GF-D8 (cell line): ENCODE measurements around the gene TBX10.
"Not testable (repeated sequence)": the region's sequence is repeated elsewhere in the genome, so short reads cannot be mapped to it uniquely, and the experiment has no call there.

Experiments
- DNase-seq: peaks from one replicate; lab custom pipeline; 2025; lab: John Stamatoyannopoulos, UW

The TBX10 gene

DNA sequence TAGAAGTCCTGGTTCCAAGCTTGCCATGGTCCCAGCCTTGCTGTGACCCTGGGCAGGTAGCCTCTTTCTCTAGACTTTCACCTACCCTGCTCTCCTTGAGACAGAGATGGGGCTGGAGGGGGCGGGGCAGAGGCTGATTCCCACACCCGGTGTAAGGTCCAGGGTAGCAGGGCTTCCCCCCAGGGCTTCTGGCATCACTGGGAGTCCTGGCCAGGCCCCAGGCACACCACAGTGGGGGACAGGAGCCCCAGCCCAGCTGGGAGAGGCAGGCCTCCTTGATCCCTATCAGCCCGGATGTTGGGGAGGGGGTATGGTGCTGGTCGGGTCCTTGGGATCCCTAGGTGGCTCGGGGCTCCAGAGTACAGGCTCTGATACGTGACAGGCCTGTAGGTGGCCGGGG, 8.2 kb downstream of the TBX10 start:
- DNase-seq, result no peak

DNA sequence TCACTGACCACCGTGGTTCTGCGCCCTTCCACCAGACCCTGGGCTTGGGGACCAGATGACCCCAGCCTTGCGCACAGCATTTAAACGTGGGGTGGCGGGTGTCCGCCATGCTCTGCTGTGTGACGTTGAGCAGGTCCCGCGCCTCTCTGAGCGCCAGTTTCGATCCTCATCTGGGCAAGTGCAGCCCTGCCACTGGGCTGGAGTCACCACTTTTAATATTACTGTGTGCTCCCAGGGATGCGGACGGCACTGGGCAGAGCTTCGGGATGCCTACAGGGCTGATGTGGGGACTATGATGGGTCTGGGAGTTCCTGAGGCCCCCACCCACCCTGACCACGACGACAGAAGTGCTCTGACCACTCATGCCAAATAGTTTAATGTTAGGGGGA, 8.6 kb downstream of the TBX10 start:
- no peak for DNase-seq

DNA sequence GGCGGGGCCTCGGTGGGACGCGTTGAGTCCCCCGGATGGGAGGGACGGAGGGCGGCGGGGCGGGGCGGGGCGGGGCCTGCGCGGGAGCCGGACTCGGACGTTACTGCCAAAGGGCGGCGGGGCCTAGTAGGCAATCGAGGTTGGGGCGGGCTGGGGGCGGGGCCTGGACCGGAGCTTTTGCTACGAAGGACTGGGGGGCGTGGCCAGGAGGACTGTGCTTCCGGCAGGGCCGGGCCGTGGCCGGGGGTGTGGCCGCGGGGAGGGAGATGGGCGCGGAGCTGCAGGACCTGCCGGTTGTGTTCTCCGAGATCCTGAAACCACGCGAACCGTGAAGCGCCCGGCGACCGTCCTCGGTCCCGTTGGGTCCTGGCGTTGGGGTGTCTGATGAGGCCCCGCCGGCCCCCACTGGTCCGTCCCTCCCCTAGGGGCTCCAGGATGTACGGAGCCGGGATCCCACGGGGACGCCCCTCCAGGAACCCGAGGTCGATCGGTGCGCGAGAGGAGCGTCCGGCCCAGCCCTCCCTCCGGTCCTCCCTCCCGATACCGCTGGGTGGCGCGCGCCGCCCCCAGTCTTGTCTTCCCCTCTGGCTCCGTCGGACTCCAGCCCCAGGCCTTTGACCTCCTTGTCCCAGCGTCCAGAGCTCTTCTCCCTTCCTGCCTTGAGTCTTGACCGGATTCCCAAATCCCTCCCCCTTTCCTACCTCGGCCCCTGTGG, 9.2 kb downstream of the TBX10 start:
- peak; percentile 88 for DNase-seq

DNA sequence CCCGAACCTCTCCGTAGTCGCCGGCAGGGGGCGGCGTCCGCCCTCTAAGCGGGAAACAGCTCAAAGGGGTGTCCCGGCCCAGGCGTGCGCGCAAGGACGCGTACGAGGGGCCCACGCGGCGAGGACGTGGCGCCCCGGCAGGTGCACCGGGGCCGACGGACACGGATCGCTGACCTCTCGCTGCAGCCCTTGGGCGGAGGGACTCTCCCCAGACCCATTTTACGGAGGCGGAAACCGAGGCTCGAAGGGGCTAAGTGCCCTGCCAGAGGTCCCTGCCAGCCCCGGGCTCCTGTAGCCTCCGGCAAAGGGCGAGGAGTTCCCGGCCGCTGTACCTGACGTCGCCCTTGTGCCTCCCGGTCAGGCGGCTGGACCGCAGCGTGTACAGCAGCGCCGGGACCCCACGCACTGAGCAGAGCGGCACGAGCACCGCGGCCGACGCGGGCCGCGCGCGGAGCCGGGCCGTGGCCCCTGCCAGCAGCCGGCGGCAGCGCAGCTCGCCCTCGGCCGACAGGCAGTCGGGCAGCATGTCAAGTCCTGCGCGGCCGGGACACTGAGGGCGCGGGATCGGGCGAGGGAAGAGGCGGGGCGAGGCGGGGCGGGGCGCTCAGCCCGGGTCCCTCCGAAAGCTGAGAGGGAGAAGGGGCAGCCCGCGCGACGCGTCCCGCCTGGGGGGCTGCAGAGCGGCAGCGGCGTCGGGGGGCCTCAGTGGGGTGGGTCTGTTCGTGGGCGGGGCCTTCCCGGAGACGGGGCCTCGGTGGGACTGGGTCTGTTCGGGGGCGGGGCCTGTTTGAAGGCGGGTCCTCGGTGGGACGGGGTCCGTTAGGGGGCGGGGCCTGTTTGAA, 10.0 kb downstream of the TBX10 start, which contains the start of gene NUDT8:
Gene NUDT8, minus strand, starts transcription at position 552 of the 842 bp plus-strand sequence. Its CDS starts 26 bp downstream, at position 526.
- peak; percentile 57 for DNase-seq

DNA sequence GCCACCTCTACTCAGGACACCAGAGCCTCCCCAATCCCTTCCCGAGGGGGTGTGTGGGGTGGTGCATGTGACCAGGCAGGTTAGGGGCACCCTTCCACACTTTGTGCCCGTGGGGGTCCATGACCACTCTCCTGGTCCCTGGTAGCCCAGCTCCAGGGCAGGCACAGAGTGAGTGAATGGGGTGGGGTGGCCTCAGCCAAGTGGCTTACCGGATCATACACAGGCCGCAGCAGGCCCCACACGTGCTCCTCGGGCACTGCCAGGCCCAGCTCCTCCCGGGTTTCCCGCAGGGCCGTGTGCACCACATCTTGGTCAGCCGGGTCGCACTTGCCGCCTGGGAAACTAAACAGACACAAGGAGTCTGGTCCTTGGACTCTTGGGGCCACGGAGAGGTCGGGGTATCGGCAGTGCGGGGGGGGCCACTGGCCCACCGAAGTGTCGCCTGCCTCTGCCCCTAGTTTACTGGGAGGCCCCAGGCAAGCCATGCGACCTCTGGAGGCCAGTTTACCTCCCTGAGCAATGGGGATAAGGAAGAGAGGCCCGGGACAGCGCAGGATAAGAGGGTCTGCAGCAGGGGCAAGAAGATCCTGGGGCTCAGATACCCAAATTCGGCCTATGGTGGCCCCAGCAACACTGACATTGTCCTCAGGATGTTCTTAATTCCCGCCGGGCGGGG, 10.7 kb downstream of the TBX10 start:
- no peak for DNase-seq

DNA sequence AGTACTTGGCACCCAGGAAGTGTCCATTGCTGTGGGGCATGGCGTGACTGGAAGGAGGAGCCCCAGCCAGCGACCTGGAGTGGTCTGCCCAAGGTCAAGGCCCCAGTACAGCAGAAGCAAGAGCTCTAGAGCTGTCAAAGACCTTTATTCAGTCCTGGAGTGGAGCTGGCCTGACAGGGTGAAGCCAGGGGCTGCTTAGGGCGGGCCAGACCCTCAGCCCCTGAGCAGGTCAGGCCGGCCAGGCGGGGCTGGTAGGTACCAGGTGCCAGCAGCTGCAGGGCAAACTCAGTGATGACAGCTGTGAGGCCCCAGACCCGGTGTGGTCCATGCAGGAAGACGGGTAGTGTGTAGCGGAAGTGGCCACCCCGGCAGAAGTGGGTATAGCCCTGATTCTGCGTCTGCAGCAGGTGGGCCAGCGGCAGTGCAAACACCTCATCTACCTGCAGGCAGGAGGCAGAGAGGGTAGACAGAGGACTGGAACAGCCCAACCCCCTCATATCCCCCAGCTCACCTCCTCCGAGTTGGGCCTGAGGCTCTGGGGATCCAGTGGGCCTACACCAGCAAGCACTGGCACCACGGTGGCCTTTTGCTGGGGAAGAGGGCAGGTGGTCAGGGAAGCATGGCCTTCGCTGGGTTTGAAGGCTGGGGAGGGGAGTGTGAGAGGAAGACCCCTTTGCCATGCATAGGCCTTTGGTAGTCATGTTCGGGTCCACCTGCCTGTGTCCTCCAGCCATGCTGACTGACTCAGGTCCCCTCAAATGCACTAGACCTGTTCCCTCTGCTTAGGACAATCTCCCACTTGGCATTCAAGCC, 11.5 kb downstream of the TBX10 start:
- no peak for DNase-seq

DNA sequence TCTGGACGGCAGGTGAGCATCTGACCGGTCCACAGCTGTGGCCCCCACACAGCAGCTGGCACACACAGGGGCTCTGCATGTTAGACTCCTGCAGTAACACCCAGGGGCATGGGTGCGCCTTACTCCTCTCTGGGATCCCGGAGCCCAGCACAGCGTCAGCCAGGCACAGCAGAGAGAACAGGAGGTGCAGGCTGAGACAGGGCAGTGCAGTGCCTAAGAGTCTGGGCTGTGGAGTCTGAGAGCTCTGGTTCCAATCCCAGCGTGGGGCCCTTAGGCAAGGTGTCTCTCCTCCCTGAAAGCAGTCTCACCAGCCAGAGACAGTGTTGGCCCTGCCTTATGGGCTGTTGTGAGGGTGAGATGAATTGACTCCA, 12.1 kb downstream of the TBX10 start:
- DNase-seq, result no peak

DNA sequence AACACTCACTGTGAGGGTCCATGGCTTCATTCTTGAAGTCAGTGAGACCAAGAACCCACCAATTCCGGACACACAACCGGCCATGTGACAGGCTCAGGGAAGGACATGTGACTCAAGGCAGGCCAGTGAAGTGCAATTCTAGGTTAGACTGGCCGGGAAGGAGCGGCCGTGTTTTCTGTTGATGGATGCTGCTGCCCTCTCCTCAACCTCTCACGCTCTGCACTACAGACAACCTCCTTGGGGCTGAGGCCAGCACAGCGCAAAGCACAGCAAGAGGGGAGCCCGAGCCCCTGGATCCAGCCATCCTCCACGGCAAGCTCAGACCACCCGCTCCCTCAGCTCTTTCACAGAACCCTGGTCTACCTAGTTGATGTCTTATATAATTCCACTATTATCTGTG, 12.6 kb downstream of the TBX10 start:
- no peak for DNase-seq

DNA sequence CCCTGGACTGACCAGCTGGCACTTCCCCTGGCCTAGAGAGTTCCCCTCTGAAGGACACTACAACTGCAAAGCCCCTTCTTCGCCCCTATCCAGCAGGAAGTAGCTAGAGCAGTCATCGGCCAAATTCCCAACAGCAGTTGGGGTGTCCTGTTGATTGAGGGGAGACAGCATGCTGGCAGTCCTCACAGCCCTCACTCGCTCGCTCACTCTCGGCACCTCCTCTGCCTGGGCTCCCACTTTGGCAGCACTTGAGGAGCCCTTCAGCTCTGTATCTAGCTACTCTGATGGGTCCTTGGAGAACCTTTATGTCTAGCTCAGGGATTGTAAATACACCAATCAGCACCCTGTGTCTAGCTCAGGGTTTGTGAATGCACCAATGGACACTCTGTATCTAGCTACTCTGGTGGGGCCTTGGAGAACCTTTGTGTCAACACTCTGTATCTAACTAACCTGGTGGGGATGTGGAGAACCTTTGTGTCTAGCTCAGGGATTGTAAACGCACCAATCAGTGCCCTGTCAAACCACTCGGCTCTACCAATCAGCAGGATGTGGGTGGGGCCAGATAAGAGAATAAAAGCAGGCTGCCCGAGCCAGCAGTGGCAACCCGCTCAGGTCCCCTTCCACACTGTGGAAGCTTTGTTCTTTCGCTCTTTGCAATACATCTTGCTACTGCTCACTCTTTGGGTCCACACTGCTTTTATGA, 13.3 kb downstream of the TBX10 start:
- not testable (repeated sequence) for DNase-seq

DNA sequence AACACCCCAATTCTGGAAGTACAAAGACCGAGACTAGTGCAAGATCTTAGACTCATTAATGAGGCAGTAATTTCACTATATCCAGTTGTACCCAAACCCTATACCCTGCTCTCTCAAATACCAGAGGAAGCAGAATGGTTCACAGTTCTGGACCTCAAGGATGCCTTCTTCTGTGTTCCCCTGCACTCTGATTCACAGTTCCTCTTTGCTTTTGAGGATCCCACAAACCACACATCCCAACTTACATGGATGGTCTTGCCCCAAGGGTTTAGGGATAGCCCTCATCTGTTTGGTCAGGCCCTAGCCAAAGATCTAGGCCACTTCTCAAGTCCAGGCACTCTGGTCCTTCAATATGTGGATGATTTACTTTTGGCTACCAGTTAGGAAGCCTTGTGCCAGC, 15.8 kb downstream of the TBX10 start:
- not testable (repeated sequence) for DNase-seq

DNA sequence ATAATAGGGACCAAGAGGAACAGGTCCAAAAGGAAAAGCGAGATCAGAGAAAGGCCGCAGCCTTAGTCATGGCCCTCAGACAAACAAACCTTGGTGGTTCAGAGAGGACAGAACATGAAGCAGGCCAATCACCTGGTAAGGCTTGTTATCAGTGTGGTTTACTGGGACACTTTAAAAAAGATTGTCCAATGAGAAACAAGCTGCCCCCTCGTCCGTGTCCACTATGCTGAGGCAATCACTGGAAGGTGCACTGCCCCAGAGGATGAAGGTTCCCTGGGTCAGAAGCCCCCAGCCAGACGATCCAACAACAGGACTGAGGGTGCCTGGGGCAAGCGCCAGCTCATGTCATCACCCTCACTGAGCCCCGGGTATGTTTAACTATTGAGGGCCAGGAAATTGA, 16.7 kb downstream of the TBX10 start:
- DNase-seq, result not testable (repeated sequence)

DNA sequence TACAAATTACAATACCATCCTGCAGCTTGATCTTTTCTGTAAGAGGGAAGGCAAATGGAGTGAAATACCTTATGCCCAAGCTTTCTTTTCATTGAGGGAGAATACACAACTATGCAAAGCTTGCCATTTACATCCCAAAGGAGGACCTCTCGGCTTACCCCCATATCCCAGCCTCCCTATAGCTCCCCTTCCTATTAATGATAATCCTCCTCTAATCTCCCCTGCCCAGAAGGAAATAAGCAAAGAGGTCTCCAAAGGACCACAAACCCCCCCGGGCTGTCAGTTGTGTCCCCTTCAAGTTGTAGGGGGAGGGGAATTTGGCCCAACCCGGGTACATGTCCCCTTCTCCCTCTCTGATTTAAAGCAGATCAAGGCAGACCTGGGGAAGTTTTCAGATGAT, 17.6 kb downstream of the TBX10 start:
- not testable (repeated sequence) for DNase-seq

DNA sequence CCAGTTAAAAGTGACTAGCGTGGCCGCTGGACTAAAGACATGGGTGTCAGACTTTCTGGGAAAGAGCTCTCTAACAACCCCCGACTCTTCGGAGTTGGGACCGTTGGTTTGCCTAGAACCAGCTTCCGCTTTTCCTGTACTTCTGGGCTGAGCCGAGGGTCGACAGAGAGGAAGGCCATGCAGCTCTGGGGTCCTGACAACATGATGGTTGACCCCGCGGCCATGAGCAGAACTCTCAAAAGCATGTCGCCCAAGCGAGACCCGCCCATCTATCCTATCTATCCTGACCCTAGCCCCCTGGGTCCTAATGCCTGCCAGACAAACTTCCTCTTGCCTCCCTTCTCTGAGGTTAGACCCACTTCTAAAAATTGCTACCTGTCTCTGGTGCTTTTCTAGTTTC, 18.9 kb downstream of the TBX10 start:
- not testable (repeated sequence) for DNase-seq

DNA sequence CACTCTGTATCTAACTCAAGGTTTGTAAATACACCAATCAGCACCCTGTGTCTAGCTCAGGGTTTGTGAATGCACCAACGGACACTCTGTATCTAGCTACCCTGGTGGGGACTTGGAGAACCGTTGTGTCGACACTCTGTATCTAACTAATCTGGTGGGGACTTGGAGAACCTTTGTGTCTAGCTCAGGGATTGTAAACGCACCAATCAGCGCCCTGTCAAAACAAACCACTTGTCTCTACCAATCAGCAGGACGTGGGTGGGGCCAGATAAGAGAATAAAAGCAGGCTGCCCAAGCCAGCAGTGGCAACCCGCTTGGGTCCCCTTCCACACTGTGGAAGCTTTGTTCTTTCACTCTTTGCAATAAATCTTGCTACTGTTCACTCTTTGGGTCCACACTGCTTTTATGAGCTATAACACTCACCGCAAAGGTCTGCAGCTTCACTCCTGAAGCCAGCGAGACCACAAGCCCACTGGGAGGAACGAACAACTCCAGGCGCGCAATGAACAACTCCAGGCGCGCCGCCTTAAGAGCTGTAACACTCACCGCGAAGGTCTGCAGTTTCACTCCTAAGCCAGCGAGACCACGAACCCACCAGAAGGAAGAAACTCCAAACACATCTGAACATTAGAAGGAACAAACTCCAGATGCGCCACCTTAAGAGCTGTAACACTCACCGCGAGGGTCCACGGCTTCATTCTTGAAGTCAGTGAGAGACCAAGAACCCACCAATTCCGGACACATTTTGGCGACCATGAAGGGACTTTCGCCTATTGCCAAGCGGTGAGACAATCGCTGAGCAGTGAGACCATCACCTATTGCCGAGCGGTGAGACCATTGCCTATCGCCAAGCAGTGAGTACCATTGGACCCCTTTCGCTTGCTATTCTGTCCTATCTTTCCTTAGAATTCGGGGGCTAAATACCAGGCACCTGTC, 19.6 kb downstream of the TBX10 start:
- not testable (repeated sequence) for DNase-seq

DNA sequence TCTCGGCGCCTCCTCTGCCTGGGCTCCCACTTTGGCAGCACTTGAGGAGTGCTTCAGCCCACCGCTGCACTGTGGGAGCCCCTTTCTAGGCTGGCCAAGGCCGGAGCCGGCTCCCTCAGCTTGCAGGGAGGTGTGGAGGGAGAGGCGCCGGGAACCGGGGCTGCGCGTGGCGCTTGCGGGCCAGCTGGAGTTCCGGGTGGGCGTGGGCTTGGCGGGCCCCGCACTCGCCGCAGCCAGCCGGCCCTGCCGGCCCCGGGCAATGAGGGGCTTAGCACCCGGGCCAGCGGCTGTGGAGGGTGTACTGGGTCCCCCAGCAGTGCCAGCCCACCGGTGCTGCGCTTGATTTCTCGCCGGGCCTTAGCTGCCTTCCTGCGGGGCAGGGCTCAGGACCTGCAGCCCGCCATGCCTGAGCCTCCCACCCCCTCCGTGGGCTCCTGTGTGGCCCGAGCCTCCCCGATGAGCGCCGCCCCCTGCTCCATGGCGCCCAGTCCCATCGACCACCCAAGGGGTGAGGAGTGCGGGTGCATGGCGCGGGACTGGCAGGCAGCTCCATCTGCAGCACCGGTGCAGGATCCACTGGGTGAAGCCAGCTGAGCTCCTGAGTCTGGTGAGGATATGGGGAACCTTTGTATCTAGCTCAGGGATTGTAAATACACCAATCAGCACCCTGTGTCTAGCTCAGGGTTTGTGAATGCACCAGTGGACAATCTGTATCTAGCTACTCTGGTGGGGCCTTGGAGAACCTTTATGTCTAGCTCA, 20.5 kb downstream of the TBX10 start:
- DNase-seq, result not testable (repeated sequence)

DNA sequence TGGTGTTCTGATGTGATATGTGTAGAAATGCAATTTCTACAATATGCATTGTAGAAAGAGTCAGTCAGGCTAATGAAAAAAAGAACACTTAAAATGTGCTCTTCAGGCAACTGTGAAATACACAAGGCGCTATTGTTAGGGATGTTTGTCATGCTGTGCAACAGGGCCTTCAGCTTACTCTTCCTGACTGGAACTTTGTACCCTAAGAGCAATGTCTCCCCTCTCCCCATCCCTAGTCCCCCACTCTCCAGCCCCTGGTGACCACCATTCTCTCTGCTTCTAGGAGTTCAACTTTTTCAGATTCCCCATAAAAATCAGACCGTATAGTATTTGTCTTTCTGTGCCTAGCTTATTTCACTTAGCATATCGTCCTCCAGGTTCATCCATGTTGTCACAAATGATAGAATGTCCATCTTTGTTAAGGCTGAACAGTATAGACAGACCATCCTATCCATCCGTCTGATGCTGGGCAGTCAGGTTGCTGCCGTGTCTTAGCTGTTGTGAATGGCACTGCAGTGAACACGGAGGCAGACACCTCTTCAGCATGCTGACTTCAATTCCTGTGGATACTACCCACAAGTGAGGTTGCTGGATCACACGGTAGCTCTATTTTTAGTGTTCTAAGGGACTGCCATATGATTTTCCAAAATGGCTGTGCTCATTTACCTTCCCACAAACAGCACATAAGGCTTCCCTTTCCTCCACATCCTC, 22.2 kb downstream of the TBX10 start:
- no peak for DNase-seq

DNA sequence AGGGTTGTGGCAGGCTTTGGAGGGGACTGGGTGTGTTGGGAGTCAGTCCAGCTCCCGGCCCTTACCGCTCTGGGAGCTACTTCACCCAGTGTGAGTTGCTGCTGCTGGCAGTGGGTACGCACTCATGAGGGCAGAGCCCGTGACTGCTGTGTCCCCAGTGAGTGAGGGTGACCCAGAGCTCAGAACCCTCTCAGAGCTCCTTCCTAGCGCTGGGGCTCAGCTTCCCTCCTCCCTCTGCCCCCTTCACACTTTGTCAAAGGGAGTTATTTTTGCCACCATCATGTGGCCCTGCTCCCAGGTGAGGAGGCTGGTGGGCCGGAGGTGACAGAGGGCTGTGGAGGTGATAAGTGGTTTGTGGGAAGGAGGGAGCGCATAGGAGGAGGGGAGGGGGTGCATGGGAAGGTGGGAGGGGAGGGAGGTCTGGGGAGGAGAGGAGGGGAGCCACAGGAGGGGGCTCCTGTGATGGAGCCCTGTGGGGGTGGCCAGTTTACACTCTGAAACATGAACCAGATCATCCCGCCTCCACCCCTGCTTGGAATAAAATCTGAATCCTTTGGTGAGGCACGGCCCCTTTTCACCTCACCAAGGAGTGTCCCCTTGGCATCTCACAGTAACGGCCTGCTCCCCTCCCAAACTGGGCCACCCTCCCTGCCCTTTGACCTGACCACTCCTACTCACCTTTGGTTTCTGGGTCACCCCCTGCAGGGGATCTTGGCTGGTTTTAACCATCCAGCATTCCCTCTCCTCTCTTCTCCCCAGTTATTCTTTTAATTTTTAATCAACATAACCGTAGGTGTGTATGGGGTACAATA, 22.9 kb downstream of the TBX10 start:
- no peak for DNase-seq
